GM18511 (cell line): ENCODE data around the gene IKZF2.
"Not testable (repeated sequence)": the region's sequence is repeated elsewhere in the genome, so short reads cannot be mapped to it uniquely, and the experiment has no call there.

Experiments used
- ATAC-seq: cut with Tn5 transposase; IDR thresholded peaks from one replicate; pipeline ENCODE4 v1.9.1; 2021; ENCODE audit warnings: mild to moderate bottlenecking, moderate library complexity; ENCODE audit not compliant: unreplicated experiment

The IKZF2 gene

DNA sequence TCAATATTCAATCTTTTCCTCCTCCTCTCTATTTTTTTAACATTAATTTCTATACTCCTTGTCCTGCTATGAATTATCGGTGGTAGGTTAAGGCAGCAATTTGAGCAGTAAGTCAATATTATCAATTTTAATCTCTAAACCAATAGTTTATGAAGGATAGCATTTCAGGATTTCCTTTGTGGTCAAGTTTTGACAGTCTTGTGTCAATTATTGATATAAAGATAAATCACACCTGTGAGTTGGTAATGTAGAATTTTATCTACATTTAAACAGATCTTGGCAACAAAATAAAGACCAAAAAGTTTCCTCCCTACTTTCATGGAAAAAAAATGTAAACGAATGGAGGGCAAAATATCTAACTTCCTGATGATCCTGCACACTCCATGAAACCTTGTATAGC lies 87.3 kb downstream of the IKZF2 start:
- ATAC-seq: no peak

DNA sequence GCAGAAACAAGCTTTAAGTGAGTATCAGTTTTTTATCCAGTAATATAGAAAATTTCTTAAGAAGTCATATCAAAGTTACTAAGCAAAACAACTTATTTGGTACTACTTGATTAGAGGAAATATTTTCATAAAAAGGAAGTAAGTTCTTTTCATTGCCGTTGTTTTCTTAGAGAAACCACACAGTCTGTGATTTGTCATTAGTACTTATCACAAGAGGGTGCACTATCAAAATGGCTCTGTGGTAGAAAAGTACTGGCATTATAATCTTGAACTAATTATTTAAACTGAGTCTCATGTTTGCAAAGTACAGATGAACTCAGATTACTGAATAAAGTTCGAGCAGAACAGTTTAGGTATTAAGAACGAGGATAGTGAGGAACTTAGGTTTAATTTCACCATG lies 93.4 kb downstream of the IKZF2 start:
- no peak for ATAC-seq

- no peak for ATAC-seq
Observed at GRCh38 chr2:213046431-213046830, 105.0 kb downstream of the IKZF2 start.

- no peak for ATAC-seq
Observed at GRCh38 chr2:213043566-213043965, 107.8 kb downstream of the IKZF2 start.

DNA sequence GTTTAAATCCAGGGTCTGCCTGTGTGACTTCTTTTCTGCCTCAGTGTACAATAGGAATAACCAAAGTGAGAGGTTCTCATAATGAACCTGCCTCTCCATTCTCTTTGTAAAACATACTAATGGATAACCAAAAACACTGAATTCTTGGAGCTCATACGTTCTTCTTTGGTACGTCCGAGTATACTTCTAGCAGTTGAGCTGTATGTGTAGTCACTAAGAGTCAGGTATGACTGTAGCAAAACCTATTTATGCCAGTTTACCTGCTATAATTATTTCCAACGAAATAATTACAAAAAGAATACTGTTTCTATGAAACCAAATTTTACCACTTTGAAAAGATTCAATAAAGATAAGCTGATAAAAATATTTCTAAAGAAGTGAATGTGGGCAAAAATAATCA lies 109.2 kb downstream of the IKZF2 start:
- ATAC-seq: no peak

- ATAC-seq: no peak
Observed at GRCh38 chr2:213036836-213037235, 114.6 kb downstream of the IKZF2 start.

DNA sequence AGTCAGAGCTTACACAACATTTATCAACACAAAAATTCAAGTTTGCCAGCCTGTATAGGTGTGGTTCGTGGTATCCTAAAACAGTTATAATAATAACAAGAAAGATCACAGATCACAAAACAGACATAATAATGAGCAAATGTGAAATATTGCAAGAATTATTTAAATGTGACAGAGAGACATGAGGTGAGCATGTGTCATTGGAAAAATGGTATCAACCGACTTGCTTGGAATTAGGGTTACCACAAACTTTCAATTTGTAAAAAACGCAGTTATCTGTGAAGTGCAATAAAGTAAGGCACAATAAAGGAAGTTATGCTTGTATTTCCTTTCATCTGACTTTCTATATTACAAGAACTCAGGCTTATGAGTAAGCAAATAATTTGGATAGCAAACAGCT lies 116.8 kb downstream of the IKZF2 start:
- ATAC-seq: no peak

GRCh38 chr2:213032607-213033006 lies 118.8 kb downstream of the IKZF2 start:
- ATAC-seq: no peak

DNA sequence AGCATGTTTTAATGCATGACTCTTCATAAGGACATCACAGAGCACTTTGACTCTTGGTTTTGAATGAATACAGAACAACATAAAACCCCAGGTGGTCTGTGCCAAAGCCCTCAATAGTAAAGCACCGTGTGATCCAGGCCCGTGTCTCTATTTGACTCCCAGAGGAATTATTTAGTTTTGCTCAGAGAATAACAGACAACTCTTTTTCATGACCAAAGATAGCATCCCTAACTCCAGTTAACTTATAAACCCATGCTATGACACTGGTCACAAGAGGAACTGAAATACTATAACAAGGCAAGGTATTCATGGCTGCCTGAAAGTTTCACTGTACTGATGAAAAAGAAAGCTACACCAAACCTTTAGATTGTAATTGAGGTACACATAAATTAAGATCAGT lies 128.4 kb downstream of the IKZF2 start:
- peak; percentile 68 for ATAC-seq

- ATAC-seq: peak; percentile 86
Observed at GRCh38 chr2:213021971-213022899, 129.2 kb downstream of the IKZF2 start.

GRCh38 chr2:213020913-213021312 lies 130.5 kb downstream of the IKZF2 start:
- not testable (repeated sequence) for ATAC-seq

DNA sequence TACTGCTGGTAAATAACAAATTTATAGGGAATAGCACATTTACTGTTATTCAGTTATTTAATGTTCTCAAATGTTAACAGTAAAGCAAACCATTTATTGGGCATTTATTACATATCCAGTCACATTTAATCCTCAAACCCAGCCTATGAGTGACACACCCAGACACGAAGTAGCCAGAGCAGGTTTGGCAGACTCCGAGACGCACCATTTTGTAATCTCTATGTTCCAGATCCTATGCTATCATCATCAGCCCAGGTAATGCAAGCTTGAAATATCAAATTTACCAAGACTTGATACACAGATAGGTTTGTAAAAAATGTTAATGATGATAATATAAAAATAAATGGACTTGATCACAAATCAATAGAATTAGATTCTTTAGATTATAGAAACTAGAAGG lies 131.1 kb downstream of the IKZF2 start:
- ATAC-seq: no peak

DNA sequence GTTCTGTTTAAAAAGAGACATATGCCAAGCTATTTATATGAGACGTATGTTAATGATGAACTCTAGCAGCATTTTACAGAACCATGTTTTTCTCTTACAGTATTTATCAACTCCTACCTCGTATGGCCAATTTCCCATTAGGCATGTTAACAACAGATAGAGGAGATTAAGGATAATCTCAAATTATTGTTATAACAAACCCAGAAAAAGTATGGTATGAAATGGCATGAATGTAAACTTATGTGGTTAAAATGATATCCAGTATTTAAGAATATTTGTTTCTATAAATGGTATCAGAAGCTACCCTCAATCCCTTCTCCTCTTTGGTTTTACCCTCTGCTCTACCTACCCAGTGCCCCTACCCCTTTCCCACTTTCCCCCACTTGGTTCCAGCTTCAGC lies 132.0 kb downstream of the IKZF2 start:
- no peak for ATAC-seq

DNA sequence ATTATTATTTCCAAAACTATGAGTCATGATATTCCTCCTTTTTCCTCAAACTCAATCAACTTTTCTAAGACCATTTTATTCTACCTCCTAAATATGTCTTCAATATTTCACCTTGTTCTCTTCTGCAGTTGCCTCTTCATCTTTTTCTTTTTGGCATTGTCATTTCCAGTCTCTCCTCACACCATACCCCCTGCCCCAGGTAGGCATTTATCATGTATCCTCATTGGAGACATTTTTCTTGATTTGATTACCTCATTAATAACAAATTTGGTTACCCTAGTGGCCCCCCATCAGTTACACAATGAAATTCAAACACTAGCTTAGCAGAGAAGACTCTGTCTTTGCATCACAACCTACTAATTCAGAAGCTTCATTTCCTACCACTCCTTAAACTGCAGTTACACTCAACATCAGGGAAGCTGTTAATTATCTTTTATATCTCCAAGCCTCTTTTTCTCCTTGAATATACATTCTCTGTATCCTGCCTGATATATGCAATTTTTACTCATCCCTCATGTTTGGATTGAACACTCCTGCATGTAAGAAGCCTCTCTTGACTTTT lies 133.0 kb downstream of the IKZF2 start:
- no peak for ATAC-seq

GRCh38 chr2:213017404-213017803 lies 134.0 kb downstream of the IKZF2 start:
- ATAC-seq: no peak

GRCh38 chr2:213016984-213017351 lies 134.4 kb downstream of the IKZF2 start:
- ATAC-seq: no peak

DNA sequence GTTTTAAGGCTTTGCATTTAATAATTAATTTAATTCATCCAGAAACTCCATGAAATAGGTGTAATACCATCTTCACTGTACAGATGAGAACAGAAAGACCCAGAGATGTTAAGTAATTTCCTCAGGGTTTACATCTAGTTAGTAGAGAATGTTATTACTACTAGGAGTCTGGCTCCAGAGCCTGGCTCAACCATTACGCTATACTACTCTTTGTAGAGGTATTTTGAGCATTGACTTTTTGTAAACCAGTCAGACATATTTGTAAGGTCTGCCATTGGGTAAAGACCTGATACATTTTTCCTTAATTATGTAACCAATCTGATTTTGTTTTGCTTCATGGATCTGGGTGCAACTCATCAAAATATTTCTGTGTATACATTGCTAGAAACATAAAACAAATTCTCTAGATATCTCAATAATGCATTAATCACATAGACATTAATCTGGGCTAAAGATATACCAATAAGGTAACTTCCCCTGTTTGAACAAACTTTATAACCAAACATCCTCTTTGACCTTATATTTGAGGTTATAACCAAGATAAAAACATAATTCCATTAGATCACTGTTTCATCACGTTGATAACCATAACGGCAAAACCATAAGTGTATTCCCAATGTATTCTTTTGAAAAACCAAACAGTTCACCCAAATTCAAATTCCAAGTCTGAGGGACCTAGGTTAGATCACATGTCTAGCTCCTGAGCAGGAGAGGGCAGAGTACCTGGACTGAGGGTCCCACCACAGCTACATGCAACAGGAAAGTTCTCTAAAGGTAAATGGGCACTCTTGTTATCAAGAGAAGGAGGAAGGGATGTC lies 135.0 kb downstream of the IKZF2 start:
- ATAC-seq: peak; percentile 37

DNA sequence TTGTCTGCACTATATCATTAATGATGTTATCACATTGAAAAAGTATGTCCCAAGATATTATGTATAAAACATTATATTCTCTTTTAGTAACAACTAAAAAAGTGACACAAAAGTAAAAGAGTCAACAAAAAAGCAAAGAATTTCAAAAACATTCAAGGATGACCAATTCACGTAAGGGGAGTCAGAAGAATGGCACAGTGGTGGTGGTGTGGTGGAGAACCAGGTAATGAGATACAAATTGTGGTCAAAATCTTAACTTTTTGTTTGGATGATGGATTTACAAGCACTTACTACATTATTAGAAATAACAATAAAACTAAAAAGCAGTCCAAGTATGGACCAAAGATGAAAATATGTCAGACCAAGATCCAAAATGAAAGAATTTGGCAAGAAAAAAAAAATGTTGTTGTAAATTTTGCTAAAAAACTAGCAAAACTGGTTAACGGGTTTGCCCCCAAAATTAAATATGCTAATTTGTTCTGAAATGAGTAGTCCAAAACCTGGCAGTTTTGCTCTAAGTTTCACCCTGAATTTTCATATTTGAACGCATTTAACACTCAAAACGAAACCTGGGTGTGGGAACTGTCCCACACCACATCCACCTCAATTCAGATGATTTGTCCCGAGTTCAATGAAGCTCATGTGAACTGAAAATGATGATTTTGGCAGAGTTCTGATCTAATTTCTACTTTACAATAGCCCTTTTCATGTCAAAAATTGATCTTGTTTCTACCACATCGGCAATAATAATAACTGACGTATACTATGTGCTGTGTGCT lies 135.8 kb downstream of the IKZF2 start:
- ATAC-seq: peak; percentile 84

- no peak for ATAC-seq
Observed at GRCh38 chr2:213013979-213014378, 137.4 kb downstream of the IKZF2 start.

- no peak for ATAC-seq
Observed at GRCh38 chr2:213011505-213011904, 139.9 kb downstream of the IKZF2 start.
